HG03571 (cell line): ENCODE measurements around the gene PLPPR1.

Experiments used
- ATAC-seq: cut with Tn5 transposase; IDR thresholded peaks from one replicate; pipeline ENCODE4 v1.9.1; 2021; ENCODE audit not compliant: unreplicated experiment

Gene PLPPR1

DNA sequence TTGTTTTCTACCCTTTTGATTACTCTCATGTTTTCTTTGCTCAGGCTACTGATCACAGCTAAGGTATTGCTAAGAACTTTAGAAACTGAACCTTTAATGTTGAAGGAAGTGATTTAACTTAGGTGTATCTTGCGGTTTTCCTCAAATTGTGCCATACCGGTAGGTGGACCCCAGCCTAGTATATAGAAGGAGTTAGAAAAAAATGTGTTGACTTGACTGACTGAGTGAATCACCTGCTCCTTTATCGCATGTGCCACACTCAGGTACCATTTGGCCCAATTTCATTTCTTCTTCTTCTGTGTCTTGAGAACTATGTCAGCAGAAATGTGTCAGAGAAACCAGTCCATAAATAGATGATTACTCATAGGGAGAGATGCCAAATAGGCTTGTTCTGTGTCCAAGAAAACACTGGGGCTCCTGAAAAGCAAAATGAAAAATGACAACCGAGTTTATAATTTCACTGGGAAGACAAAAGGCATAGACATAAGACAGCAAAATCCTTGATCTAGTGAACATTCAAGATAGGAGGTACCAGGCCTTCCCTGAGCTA is 19.4 kb downstream of the PLPPR1 start:
- ATAC-seq = no peak

DNA sequence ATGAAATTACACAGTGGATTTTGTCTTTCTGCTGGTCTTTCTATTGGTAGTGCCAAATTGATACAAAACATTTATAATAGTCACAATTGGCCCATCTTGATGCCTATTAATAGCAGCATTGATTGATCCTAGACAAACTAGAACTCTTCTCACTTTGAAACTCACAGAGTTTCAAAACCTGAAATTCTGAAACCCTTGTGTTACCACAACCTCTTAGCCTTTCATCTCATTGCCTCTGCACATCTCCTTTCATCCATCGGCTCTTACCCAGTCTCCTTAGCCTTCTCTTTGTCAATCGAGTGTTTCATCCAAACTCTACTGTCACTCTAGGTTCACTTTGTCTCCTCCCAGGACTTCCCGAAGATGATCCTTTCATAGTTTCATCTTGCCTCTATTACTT is 22.1 kb downstream of the PLPPR1 start:
- ATAC-seq = no peak

DNA sequence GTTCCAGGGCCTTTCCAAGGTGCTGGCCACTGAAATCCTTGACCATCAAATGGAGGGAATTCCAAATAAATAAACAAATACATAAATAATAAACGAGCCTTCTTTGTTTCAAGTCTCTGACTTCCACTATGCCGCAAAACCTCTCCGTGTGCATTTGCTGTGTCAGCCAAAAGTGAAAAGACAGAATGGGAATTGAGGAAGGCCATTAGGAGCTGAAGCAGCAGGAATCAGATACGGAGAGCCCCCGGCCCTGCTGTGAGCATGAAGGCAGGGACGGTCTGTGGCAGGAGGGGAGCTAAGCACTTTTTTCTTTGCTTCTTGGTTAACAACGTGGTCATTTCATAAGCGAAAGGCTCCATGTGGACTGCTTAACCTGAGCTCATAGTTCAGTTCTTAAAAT is 26.1 kb downstream of the PLPPR1 start:
- no peak for ATAC-seq

DNA sequence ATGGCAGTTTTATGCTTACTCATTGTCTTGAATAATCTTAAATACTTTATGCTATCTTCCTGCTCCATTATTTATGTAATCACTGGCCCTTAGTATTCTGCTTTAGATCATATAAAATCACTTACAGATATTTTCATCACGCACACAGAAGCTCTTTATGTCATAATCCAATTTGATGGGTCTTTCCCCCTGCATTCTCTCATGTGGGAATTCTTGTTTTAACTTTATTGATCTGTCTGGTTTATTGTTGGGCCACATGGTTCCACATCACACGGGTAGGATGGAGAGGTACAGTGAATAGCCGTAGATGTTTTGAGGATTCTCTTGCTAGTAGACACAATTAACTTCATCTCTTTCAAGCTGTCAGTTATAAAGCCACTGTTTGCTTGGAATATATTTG is 27.0 kb downstream of the PLPPR1 start:
- no peak for ATAC-seq

DNA sequence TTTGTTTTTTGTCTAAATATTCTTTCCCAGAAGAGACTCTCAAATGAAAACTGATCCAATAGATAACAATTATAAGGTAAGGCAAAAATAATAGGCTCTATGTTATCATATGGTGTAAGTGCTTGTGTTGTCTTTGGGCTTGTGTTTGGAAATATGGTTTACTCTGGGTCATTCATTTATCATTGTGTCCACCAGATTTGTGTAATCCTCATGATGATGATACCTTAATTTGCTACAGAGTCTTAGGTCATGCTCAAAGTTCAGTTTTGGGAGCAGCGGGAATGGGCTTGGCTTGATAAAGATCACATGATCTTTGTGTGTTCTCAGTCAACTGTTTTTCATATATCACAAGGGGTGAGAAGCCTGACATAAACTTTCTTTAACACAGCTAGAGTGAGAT is 34.2 kb downstream of the PLPPR1 start:
- ATAC-seq = no peak

DNA sequence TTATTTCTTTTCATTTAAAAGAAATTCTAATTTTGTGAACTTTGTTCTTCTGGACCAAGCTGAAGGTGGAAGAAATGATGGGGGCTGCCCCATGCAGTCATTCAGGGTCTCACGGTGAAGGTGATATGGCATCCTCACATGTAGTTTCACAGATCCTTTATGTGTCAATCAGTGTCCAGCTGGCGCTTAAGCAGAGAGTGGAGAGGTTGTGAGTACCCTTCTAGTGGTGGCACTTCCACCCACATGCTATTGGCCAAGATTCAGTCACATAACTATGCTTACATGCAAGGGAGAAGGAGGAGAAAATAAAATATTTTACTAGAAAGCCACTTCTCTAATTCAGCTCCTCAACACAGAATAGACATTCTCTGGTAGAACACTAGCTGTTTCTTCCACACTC is 34.7 kb downstream of the PLPPR1 start:
- no peak for ATAC-seq

DNA sequence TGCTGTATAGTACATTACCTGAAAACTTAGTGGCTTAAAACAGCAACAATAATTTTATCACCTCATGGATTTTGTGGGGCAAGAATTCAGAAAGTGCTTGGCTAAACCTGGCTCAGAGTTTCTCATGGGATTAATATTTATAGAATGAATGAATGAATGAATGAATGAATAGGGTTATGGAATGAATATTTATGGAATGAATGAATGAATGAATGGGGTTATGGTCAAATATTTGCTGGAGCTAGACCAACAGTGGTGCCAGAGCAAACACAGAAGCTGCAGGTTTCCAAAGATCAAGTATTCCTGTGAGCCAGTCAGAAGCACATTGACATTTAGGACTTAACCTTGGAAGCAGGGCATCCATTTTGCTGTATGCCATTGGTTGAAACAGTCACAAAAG is 35.7 kb downstream of the PLPPR1 start:
- no peak for ATAC-seq

DNA sequence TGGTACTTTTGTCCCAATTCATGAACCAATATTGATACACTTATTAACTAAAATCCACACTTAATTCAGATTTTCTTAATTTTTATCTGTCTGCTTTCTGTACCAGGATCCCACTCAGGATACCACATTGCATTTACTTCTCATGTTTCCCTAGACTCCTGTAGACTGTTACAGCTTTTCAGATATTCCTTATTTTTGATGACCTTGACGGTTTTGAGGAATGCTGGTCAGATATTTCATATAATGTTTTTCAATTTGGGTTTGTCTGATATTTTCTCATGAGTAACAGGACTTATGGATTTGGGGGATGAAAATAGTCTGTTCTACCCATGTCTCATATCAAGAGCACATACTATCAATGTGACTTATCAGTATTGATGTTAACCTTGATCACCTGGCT is 37.4 kb downstream of the PLPPR1 start:
- ATAC-seq = no peak

DNA sequence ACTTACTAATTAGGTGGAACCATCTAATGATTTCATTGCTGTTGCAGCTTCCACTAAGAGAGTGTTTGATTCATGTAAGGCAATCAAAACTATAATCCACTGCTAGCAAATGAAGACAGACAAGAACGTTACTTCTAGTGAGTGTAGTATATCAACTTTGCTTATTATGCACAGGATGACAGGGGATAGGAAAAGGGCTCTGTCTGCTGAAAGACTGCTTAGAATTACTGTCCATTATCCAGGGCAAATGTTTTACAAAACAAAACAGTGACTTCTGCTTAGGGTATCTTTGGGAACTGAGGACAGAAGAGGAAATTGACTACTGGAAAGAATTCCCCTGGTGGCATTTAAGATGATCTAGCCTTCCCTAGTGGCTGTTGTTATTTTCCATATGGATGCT is 40.2 kb downstream of the PLPPR1 start:
- ATAC-seq = no peak

DNA sequence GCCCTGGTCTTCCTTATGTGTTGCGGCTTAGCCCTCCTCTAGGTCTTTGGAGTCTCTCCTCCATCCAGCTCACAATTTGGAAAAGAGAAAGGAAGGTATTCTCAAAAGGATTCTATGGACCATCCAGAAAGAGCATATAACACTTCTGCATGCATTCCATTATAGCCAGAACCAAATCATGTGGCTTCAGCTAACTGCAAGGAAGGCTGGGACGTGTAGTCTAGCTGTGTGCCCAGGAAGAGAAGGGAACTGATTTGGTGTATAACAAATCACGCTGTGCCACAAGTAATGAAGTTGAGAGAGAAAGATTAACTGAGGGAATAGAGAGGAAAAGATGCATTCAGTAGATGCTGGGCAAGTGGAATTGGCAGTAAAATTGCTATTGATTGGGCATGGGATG is 43.7 kb downstream of the PLPPR1 start:
- no peak for ATAC-seq

DNA sequence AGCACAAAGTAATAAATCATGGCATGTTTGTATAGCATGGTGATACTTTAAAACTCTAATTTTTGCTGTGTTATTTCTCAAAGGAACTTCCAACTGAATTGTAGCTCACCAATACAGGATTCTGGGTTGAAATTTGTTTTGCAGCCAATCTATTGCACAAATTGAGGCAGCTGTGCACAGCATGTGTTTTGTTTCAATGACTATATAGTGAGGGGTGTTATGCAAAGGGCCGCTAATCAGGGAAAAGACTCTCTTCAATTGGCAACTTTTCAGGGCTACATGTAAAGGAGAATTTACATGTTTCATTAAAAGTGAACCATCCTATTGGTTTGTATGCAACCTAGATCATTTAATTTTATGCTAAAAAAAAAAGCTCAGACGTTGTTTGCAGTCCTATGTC is 44.6 kb downstream of the PLPPR1 start:
- no peak for ATAC-seq

DNA sequence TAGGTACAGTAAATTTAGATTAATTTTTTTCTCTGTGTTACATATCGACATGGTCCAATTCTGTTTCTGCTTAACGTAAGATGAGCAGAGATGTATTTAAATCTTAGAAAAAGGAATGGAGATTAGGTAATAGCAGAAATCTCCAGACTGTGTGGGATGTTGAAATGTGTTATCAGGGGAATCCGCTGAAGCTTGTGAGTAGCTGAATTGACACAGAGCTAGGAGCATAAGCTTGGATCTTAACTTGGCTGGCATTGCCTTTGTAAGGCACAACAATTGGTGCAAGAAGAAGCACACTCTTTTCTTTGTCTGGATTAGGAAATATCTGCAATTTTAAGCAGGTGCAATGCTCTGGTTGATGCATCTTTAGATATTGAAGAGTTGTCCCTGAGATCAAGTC is 53.1 kb downstream of the PLPPR1 start:
- no peak for ATAC-seq

DNA sequence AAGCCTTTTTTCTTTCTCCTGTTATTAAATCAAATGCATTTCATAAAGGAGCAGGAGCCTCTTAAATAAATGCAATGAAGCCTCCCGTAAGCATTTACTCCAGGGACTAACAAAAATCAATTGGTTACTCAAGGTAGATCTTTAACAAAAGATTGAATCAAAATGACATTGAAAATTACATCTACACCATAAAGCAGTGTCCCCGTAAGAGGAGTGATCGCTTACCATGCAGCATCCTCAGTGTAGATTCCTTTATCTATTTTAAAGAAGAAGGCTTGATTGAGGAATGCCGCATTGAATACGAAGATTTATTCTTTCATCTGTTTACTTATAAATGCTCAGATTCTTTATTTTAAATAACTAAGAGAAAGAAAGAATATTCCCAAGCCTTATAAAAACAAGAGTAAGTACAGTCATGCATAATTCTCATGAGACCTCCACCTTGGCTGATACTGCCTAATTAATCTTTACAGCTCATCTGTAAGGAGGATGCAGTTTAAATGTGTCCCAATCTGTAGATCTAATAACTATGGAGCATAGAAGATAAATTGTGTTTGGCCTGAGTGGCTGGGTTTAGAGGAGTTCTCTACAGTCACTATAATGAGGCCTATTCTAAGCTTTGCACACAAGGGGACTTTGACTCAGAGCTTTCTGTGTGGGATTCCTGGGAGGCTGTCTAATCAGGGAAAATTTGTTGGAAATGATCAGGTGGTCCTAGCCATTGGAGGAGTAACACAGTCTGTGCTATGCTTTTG is 55.1 kb downstream of the PLPPR1 start:
- ATAC-seq = no peak

DNA sequence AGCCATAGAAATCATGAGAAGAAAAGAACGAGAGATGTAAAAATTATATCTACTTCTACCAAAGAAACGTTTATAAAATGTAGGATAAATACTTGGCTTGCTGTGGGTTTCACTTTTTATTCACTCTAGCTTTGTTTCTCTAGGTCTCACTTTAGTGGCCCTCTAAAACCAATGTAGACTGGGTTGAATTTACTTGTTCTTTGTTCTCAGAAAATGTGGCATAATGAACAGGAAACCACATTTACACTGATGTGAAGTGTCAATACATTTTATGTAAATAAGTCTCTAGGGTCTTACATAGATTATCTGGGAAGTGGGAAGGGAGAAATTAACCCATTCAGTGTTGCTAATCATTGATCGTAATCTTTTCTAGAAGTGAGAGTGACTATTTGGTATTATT is 58.9 kb downstream of the PLPPR1 start:
- ATAC-seq = no peak

DNA sequence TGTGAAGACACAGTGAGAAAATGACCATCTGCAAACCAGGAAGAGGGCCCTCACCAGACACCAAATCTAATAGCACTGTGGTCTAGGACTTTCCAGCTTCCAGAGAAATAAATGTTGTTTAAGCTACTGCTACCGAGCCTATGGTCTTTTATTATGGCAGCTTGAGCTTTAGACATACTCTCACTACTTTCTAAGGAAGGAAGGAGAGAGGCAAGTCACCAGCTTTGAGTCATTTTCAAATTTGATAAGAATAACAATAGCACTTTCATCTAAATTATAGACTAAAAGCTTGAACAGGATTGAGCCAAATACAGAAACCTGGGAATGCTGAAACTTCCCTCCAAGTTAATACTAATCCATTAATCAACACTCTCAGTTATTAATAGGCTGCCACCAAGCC is 64.4 kb downstream of the PLPPR1 start:
- no peak for ATAC-seq

DNA sequence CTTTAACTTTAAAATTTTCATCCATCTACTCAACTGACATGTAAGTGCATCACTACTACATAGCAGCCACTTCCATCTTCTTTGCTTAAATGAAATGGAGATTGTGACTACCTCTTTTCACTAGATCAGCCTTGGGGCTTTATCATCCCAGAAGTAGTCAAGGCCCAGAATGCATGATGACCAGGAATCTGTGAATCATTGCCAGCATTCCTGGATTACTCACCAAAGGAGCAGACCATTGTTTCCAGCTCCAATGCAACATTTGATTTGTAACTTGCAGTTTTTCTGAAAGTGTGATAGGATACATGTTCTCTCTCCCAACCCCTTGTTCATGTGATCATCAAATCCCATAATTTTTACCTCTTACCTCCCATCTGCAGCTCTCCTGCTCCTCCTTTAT is 65.1 kb downstream of the PLPPR1 start:
- no peak for ATAC-seq

DNA sequence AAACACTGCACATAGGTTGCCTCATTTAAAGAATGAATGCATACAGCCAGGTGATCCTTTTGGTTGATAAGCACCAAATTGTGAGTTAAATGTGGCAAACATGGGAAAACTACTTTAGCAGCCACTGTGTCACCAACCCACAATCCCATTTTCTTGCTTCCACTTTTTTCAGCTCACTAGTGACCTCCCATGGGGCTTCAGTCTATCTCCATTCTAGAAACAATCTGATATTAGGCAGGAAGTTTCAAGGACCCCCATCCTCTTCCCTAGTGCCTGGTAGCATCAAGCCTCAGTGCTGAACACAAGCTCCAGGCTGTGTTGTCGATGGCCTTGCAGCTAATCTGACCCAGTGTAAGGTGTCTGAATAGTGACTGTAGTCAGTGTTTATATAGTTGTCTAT is 66.2 kb downstream of the PLPPR1 start:
- ATAC-seq = no peak

DNA sequence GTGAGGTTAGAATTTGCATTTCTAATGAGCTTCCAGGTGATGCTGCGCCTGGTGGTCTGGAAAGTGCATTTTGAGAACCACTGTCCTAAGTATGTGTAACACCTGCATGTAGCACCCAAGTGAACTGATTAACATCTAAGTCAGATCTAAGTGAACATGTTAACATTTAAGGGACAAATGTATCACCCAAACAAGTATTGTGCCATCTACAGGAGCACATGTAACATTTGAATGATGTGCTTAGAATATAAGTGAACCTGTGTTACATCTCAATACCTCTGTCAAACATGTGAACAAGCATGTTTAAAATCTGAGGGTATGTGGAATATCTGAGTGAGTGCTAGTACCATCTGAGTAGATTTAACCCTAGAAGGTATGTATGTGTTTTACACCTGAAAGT is 68.7 kb downstream of the PLPPR1 start:
- no peak for ATAC-seq

DNA sequence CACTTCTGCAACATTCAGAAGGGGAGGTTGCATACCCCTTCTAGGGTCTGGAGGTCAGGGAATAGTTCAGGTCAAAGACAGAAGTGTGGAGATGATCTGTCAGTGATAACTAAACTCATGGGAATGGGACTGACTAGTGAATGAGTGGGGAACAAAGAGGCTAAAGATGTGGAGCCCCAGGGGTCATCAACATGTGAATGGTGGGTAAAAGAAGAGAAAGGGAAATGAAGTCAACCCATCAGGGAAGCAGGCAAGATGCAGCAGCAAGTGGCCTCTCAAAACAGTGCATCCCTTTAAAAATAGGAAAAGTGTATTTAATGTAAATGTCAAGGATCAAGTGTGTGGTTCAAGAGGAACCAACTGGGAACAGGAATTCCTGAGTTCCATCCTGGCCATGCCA is 69.9 kb downstream of the PLPPR1 start:
- ATAC-seq = no peak

DNA sequence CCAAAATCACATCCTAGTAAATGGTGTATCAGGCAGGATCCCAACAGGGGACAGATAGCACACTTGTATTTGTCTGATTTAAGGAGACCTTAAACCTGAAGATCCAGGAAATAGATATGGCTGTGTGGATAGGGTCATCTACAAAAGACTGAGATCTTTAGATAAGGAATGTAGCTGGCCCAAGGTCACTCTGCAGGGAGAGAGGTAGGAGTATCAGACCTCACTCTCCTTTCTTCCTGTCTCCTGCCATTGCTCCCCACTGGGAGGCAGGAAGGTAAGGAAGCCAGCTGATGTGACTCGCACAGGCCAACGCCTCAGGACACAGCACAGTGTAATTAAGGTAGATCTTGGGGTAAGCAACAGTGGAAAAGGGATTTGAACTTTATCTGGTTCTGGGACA is 85.8 kb downstream of the PLPPR1 start:
- ATAC-seq = no peak

DNA sequence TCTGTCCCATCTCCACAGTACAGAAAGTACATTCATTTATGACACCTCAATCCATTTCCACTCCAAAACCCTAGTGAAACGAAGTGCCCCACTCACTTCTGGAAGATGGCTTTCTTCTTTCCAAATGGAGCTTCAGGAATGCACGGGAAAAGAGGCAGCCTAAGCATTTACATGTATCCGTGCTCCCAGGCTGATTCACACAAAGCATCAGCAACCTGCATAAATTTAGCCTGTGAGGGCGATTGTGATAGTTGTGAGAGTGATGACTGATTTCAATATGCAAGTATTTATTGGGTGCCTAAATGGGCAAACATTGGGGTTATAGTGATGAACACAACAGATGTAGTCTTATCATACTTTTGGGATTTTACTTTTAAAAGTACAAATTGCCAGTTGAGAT is 86.6 kb downstream of the PLPPR1 start:
- ATAC-seq = no peak

DNA sequence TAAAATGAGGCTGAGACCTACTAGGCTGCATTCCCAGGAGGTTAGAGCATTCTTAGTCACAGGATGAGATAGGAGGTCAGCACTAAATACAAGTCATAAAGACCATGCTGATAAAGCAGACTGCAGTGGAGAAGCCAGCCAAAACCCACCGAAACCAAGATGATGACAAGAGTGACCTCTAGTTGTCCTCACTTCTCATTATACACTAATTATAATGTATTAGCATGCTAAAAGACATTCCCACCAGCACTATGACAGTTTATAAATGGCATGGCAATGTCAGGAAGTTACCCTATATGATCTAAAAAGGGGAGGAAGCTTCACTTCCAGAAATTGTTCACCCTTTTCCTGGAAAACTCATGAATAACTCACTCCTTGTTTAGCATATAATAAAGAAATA is 88.6 kb downstream of the PLPPR1 start:
- no peak for ATAC-seq

DNA sequence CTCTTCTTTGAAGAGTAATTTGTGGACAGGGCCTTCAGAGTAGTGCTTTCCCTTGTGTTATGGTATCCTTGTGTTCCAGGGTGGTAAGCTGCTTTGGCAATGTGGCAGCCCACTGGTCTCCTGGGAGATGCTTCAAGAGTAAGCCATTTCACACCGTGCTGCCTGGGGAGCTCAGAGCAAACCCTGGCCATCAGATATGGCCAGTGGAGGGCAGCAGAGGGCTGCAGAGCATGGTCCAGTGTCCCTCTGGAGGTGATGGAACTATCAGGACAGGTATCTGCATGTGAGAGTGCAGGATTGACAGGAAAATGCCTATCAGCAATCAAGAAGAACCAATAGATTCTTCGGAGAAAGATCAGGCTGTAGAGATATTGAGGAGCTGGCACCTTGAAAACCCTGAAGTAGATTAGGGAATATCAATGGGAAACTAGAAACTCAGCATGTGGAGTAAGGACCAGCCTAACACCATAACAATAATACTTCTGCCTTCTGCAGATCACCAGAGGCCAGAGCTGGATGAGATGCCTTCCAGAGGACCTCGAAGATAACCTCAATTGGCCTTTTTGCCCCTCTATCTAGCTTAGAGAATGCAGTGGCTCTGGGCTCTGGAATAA is 90.8 kb downstream of the PLPPR1 start:
- ATAC-seq = peak; percentile 72
